Mucosa of gallbladder (tissue), 1 donor: ENCODE data around the gene IRGQ. TPM values are rescaled to one million over a fixed set of nuclear protein-coding genes. Genes with fewer than 3 reads are reported as not detected.
"Not testable (repeated sequence)": the region's sequence is repeated elsewhere in the genome, so short reads cannot be mapped to it uniquely, and the experiment has no call there.

Experiments used
- DNase-seq: peaks from one replicate; pipeline ENCODE4 v3.0.0-alpha.2; 2020; ENCODE audit warnings: low spot score
- total RNA-seq: library from RNA; stranded (reverse); gene quantifications from one replicate; pipeline ENCODE4 v1.2.1, GENCODE V29; 2021
- donor health status: DM: no; HTN: no; CAD: no.

Gene IRGQ
- total RNA-seq, 1 donor from 2014 or later: 35.7 TPM

DNA sequence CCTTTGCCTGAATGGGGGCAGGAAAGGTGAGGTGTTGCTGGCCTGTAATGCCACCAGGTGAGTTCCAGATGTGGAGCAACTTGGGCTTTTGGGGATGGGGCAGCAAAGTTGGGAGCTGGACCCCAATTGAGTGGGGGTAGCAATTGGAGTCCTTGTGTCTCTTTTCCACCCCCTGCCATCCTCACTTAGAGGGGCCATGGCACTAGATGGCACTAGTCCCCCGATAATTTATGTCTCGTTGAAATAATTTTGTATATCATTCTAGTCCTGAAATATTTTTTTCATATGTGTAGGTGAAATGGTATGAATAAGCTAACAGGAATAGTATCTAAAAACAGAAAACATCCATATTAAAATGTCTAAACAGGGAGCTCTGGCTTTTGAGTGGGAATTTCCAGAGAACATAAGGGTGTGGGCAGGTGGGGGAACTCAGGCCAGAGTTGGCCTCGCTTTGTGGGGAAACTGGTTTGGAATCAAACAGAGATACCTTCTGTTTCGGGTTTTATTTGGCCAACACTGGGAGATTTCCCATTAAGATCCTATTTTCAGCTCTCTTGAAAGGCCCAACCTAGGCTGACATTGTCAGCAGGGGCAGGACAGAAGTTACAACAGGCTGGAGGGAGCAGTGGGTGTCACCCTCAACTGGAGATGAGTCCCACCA, 3.8 kb upstream of the IRGQ start:
- no peak for DNase-seq

DNA sequence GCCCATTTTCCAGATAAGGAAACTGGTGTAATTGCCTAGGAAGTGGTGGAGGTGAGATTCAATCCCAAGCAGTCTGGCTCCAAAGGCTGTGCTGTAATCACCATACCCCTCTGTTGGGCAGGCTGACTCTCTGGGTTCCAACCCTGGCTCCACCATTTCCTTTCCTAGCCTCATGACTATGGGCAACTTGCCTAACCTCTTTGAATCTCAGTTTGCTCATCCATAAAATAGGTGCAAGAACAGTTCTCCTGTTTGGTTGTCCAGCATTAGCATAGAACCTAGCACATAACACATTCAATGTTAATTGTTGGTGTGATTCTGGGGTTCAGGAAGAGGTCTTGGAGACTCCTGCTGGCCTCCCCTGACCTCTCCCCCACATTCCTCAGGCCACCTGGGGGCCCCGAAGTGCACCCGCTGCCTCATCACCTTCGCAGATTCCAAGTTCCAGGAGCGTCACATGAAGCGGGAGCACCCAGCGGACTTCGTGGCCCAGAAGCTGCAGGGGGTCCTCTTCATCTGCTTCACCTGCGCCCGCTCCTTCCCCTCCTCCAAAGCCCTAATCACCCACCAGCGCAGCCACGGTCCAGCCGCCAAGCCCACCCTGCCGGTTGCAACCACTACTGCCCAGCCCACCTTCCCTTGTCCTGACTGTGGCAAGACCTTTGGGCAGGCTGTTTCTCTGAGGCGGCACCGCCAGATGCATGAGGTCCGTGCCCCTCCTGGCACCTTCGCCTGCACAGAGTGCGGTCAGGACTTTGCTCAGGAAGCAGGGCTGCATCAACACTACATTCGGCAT, 2.7 kb upstream of the IRGQ start:
- DNase-seq: no peak

- no peak for DNase-seq
Measured at GRCh38 chr19:43597876-43598275, 1.9 kb upstream of the IRGQ start.

DNA sequence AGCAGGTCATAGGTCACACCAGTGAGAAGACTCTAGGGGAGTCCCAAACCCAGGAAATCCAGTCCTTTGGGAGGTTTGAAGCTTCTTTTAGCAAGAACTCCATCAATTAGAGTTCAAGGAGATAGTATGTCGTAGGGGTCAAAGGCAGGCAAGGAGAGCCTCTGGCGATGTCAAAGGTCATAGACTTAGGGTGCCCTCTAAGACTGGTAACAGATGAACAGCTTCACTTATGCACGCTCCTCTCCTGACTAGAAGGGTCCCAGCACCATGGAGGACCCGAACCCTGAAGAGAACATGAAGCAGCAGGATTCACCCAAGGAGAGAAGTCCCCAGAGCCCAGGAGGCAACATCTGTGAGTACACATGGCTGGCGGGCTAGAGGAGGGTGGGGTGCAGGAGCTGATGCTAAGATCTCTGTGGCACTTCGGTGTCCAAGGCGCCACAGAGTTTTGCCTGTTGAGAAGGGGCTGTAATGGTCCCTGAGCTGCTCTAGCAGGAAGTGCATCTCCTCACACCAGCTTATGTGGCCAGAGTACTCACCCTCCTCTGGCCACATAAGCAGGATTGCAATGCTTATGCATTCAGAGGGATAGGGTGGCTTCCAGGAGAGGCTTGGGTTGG, 1.0 kb upstream of the IRGQ start:
- no peak for DNase-seq

DNA sequence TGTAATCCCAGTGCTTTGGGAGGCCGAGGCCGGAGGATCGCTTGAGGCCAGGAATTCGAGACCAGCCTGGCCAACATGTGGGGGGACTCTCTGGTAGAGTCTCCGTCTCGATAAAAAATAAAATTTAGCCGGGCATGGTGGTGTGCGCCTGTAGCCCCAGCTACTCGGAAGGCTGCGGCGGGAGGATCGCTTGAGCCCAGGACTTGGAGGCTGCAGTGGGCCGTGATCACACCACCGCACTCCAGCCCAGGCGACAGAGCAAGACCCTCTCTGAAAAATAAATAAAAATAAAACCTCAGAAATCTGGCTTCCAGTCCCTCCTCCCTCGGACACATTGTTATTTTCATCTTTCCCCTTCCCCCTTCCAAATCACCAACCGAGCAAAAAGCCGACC, 332 bp downstream of the IRGQ start:
- no peak for DNase-seq

GRCh38 chr19:43594710-43595604, 977 bp downstream of the IRGQ start:
- peak; percentile 43 for DNase-seq

DNA sequence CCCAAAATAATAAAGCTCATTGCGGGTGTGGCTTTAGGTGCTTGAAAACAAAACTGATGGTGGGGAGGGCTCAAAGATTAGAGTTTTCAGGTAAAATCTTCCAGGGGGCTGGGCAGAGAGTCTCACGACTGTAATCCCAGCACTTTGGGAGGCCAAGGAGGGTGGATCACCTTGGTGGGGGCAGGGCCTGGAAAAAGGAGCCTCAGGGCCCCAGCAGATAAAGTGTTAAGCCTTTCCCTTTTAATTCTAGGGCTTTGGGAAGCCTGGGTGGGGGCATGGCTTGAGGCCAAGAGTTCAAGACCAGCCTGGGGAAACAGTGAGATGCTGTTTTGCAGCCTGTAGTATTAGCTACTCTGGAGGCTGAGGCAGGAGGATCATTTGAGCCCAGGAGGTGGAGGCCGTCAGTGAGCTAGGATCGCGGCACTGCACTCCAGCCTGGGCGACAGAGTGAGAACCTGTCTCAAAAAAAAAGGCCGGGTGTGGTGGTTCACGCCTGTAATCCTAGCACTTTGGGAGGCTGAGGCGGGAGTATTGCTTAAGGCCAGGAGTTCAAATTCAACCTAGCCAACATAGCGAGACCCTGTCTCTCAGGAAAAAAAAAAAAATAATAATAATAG, 1.7 kb downstream of the IRGQ start:
- no peak for DNase-seq

DNA sequence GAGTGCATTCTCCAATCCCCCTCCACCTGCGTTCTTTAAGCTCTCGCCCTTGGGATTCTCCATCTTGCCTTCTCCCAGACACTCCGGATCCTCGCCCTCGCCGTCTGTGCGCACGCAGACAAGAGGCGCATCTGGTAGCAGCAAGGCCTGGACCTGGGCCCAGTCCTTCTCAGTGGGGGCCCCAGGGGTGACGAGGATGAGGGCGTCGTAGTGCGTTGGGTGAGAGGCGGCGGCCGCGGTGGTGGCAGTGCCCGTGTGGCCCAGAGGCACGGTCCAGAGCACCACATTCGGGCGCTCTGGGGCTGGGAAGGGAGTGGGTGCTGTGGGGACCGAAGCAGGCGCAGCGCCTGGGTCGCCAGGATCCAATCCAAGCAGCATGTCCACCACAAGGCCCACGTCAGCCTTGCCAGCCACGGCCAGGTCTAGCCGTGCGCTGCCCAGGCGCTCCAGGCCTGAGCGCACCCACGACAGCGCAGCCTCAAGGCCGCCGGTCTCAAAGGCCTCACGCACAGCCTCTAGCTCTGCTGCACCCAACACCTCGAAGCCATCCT, 3.1 kb downstream of the IRGQ start:
- no peak for DNase-seq

DNA sequence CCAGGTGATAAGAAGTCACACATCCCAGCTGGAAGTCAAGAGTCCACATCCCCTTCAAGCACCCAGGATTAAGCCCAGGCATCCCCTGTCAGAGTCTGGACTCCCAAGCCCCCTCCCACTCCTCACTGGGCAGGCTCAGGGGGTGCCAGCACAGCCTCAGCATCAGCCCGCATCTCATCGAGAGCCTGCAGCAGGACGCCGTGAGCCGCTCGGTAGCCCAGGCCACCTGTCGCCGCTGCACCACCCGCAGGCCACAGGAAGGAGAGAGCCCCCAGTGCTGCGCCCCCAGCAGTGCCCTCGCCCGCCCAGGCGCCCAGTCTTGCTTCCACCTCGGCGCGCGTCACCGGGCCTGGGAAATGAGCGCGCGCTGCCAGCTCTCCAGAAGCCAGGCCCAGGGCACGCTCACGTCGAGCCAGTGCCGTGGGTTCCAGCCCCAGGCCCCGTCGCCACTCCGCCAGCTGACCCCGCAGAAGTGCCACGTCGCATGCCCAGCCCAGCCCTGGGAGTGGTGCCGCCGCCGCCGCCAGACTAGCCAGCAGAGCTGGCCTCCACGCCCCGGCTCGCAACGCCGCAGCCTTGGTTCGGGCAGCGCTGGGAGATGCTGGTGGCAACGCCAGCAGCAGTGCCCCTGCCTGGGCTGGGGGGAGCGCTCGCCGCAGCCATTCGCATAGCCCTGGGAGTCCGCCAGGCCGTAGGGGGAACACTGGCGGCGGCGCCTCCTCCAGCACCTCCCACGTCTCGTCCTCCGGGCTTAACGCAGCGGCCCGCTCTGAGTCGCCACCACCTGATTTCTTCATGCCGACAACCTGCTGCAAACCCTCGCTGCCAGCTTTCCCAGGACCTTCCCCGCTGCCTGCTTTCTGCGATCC, 3.8 kb downstream of the IRGQ start:
- no peak for DNase-seq

- no peak for DNase-seq
Measured at GRCh38 chr19:43589678-43590077, 6.3 kb downstream of the IRGQ start.

DNA sequence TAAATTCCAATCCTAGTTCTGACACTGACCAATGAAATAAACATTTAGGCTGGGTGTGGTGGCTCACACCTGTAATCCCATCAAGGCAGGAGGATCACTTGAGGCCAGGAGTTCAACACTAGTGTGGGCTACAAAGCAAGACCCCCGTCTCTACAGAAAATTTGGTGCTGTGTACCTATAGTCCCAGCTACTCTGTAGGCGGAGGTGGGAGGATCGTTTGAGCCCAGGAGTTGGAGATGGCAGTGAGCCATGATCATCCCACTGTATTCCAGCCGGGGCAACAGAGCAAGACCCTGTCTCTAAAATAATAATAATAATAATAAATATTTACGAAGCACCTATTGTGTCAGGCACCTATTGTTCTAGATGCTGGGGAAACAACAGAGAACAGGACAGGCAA, 6.7 kb downstream of the IRGQ start:
- DNase-seq: no peak

DNA sequence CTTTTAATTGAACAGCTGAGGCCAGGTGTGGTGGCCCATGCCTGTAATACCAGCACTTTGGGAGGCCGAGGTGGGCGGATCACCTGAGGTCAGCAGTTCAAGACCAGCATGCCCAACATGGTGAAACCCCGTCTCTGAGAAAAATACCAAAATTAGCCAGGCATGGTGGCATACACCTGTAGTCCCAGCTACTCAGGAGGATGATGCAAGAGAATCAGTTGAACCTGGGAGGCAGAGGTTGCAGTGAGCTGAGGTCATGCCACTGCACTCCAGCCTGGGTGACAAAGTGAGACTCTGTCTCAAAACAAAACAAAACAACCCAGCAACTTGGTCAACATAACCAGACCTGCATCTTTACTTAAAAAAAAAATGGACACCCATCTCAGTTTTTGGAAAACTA, 8.9 kb downstream of the IRGQ start:
- not testable (repeated sequence) for DNase-seq

DNA sequence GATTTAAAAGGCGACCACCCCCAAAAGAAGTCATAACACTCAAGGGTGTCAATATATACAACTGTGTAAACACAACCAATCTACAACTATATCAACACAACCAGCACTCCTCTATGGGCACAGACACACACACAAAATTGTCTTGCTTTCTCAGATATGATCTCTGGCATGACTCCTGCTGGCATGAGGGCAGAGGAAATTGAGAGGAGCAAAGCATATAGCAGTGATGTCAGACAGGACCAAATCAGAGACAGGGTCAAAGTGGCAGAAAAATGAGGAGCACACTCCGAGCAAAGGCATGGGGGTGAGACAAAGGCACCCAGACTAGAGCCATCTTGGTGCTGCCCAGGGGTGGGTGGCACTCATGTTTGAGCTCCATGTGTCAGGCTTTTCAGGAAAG, 9.6 kb downstream of the IRGQ start:
- DNase-seq: no peak

- no peak for DNase-seq
Measured at GRCh38 chr19:43584484-43584883, 11.4 kb downstream of the IRGQ start.

DNA sequence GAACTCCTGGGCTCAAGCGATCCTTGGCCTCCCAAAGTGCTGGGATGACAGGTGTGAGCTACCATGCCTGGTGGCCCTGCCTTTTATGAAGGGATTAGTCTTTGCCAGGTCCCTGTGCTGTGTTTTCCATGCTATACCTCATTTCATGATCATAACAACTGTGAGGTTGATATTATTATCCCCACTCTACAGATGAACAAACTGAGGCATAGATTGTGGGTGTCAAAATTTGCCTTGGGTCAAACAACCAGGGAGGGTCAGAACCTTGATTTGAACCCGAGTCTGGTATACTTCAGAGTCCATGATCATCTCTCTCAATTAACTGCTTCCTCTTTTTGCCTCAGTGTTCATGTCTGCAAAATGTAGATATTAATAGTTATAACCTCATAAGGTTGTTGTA, 13.4 kb downstream of the IRGQ start:
- DNase-seq: no peak

- DNase-seq: no peak
Measured at GRCh38 chr19:43581467-43581866, 14.5 kb downstream of the IRGQ start.

- DNase-seq: no peak
Measured at GRCh38 chr19:43578787-43579186, 17.1 kb downstream of the IRGQ start.

DNA sequence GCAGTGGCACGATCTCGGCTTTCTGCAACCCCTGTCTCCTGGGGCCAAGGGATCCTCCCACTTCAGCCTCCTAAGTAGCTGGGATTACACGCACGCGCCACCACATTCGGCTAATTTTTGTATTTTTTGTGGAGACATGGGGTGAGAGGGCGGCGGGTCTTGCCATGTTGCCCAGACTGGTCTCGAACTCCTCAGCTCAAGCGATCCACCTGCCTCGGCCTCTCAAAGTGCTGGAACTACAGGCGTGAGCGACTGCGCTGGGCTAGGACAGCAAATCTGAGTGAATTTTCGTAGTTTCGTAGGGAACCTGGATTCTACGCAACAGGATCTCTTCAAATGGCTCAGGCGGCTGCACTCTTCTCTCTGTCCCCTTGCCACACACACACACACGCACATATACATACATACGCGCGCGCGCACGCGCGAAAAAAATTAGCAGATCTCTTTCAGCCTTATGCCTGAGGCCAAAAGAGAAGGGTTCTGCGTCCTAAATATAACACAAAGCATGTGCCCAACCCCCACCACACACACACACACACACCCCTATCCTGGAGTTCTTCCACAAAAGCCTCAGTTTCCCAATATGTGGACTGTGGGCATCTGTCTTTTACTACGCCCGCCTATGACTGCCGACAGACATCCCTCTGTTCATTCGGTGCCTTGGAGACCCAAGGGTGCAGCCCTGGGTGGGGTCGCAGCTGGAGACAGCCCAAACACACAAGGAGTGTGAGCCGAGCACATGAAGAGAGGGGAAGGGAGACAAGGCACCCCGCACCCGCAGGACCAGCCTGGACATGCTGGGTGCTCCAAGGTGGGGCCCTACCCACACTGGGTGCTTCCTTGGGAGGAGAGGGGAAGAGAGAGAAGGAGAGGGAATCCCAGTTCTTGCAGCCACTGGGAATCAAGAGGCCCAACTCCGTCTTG, 19.7 kb downstream of the IRGQ start:
- DNase-seq: no peak
